SK-N-SH treated with all-trans-retinoic acid at 6 μM for 48 hours (cell line): ENCODE results near the gene SDHA.
"Not testable (repeated sequence)": the region's sequence is repeated elsewhere in the genome, so short reads cannot be mapped to it uniquely, and the experiment has no call there.

Experiments used
- PATZ1 ChIP-seq: fragments of 250-450 bp; sonication (Bioruptor Pico); IDR thresholded peaks from 2 replicates; pipeline ENCODE4 v1.8.0; 2020; ENCODE audit warnings: mild to moderate bottlenecking, moderate library complexity, borderline replicate concordance
- PPARA ChIP-seq: fragments of 250-450 bp; sonication (Bioruptor Pico); IDR thresholded peaks from 2 replicates; pipeline ENCODE4 v1.5.0; 2020; ENCODE audit warnings: mild to moderate bottlenecking, borderline replicate concordance
- RARB ChIP-seq: fragments of 250-450 bp; sonication (Bioruptor Pico); IDR thresholded peaks from 2 replicates; pipeline ENCODE4 v1.8.0; 2021; ENCODE audit warnings: mild to moderate bottlenecking, moderate library complexity
- SNAI2 ChIP-seq: fragments of 250-450 bp; sonication (Bioruptor Pico); IDR thresholded peaks from 2 replicates; pipeline ENCODE4 v1.5.0; 2020; ENCODE audit warnings: mild to moderate bottlenecking, moderate library complexity
- ZFP30 ChIP-seq: fragments of 450-650 bp; formaldehyde crosslinking; IDR thresholded peaks from 2 replicates; pipeline ENCODE4 v1.5.0; 2022; ENCODE audit warnings: mild to moderate bottlenecking, moderate library complexity
- ZNF8 ChIP-seq: fragments of 450-650 bp; formaldehyde crosslinking; IDR thresholded peaks from 2 replicates; pipeline ENCODE4 v1.5.0; 2020; ENCODE audit warnings: mild to moderate bottlenecking, moderate library complexity

DNA sequence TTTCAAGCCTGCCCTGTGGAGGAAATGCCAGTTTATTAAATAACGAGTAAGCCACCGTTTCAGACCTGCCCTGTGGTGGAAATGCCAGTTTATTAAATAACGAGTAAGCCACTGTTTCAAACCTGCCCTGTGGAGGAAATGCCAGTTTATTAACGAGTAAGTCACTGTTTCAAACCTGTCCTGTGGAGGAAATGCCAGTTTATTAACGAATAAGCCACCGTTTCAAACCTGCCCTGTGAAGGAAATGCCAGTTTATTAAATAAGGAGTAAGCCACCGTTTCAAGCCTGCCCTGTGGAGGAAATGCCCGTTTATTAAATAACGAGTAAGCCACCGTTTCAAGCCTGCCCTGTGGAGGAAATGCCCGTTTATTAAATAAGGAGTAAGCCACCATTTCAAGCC lies 33.9 kb downstream of the SDHA start:
- not testable (repeated sequence) for TF ChIP-seq PATZ1 (CRISPR knock-in tag); ZNF8 (CRISPR knock-in tag); SNAI2 (CRISPR knock-in tag); ZFP30; PPARA; RARB (CRISPR knock-in tag)
